Esophagus squamous epithelium (tissue), 5 donors: Measurements from ENCODE around the gene INVS. TPM values are rescaled to one million over a fixed set of nuclear protein-coding genes. Genes with fewer than 3 reads are reported as not detected.

ENCODE experiments used
- DNase-seq: peaks from one replicate; lab custom pipeline; 2025; lab: John Stamatoyannopoulos, UW
- H3K27ac ChIP-seq, 4 donors: fragments of 200-600 bp; sonication (generic); one replicate each; pipeline ENCODE4 v1.5.1; 2016 to 2019; ENCODE audit warnings: mild to moderate bottlenecking in 1 of 4
- H3K27me3 ChIP-seq, 4 donors: fragments of 200-600 bp; sonication (generic); 1 replicate in 3 of 4; 2 replicates in 1 of 4; pipeline versions ENCODE4 v1.5.1 to v1.6.0; 2017 to 2021; ENCODE audit warnings: antibody characterized with exemption in 1 of 4
- H3K36me3 ChIP-seq, 3 donors: fragments of 200-600 bp; sonication (generic); one replicate each; pipeline ENCODE4 v1.5.1; 2016 to 2019
- H3K4me1 ChIP-seq, 3 donors: fragments of 200-600 bp; sonication (generic); one replicate each; pipeline ENCODE4 v1.5.1; 2017 to 2019
- H3K4me3 ChIP-seq, 4 donors: fragments of 200-600 bp; sonication (generic); 1 replicate in 3 of 4; 2 replicates in 1 of 4; pipeline ENCODE4 v1.5.1; 2016 to 2019; ENCODE audit warnings: mild to moderate bottlenecking in 2 of 4, moderate library complexity in 1 of 4
- H3K9me3 ChIP-seq, 3 donors: fragments of 200-600 bp; sonication (generic); one replicate each; pipeline ENCODE4 v1.5.1; 2016 to 2019
- POLR2A ChIP-seq, 4 donors: fragments of 450-650 bp; IDR thresholded peaks; one replicate each; pipeline ENCODE4 v1.6.1; 2017; ENCODE audit warnings: antibody characterized with exemption in 4 of 4, mild to moderate bottlenecking in 4 of 4, moderate library complexity in 3 of 4
- WGBS, 2 donors: methylation state at CpG; one replicate each; pipeline ENCODE4 v1.1.5; 2018; 5-methylcytosine and 5-hydroxymethylcytosine counted together
- intact Hi-C: fragments of 100-400 bp; cut with DNase I; formaldehyde crosslinking; loops from one replicate; pipeline ENCODE4 v1.15.0; 2022
- total RNA-seq, 4 donors: library from RNA; depleted of rRNA; stranded (reverse); fragments of >200 nt; gene quantifications; one replicate each; pipeline ENCODE4 v1.1.0, GENCODE V29; 2016
- TF ChIP-seq, protein P1 (sequence below), 6 experiments: fragments of 450-650 bp in 4 of 6; fragments of 200-600 bp in 2 of 6; sonication (generic) in 2 of 6; IDR thresholded peaks; one replicate each; pipeline ENCODE4 v1.5.1; 2016 to 2019; ENCODE audit warnings: antibody characterized with exemption in 6 of 6, mild to moderate bottlenecking in 4 of 6, moderate library complexity in 4 of 6
- donor health status: DM: yes; HTN: yes; CAD: no.

Gene INVS
- total RNA-seq, 4 donors from 2014 or later, result 8.9 to 24.4 (median 13.3) TPM

- intact Hi-C loops, result no loop called here
- Histone ChIP-seq H3K27ac (peak overlapping the region in 2 of 4 donors; percentile 0 to 20), H3K27me3 (no peaks in the 10 kb centered on the region), H3K4me1 (peaks cover 6 to 24% (median 8%) of the 10 kb centered on the region in 3 donors), H3K4me3 (no peak overlapping the region), H3K36me3 (peaks cover 0 to 38% (median 16%) of the 10 kb centered on the region in 3 donors), H3K9me3 (no peaks in the 10 kb centered on the region)
- no peak for TF ChIP-seq POLR2A (IDR thresholded peaks at IDR 0.05)
- TF ChIP-seq, protein P1, sequence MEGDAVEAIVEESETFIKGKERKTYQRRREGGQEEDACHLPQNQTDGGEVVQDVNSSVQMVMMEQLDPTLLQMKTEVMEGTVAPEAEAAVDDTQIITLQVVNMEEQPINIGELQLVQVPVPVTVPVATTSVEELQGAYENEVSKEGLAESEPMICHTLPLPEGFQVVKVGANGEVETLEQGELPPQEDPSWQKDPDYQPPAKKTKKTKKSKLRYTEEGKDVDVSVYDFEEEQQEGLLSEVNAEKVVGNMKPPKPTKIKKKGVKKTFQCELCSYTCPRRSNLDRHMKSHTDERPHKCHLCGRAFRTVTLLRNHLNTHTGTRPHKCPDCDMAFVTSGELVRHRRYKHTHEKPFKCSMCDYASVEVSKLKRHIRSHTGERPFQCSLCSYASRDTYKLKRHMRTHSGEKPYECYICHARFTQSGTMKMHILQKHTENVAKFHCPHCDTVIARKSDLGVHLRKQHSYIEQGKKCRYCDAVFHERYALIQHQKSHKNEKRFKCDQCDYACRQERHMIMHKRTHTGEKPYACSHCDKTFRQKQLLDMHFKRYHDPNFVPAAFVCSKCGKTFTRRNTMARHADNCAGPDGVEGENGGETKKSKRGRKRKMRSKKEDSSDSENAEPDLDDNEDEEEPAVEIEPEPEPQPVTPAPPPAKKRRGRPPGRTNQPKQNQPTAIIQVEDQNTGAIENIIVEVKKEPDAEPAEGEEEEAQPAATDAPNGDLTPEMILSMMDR (IDR thresholded peaks at IDR 0.05), result no peak
- WGBS, 2 donors, result 60 to 85% methylated on average over 4 of the region's 4 CpGs
- DNase-seq, result no peak
Measured at GRCh38 chr9:100104314-100104713, 5.3 kb downstream of the INVS start.

- Histone ChIP-seq H3K27me3 (no peaks in the 10 kb centered on the region), H3K4me1 (peaks cover 0 to 17% (median 4%) of the 10 kb centered on the region in 3 donors), H3K27ac (no peak overlapping the region), H3K36me3 (peaks cover 0 to 45% (median 16%) of the 10 kb centered on the region in 3 donors), H3K4me3 (no peak overlapping the region), H3K9me3 (no peaks in the 10 kb centered on the region)
- 0 to 48% methylated on average over 1 of the region's 1 CpG for WGBS, 2 donors
- intact Hi-C loops, result no loop called here
- DNase-seq, result no peak
- TF ChIP-seq, protein P1 (IDR thresholded peaks at IDR 0.05), result no peak
- TF ChIP-seq POLR2A (IDR thresholded peaks at IDR 0.05), result no peak
Measured at GRCh38 chr9:100105861-100106260, 6.8 kb downstream of the INVS start.

- DNase-seq, result no peak
- H3K27ac ChIP-seq, result no peak overlapping the region
- TF ChIP-seq POLR2A (IDR thresholded peaks at IDR 0.05), result no peak
- TF ChIP-seq, protein P1 (IDR thresholded peaks at IDR 0.05), result no peak
- H3K36me3 ChIP-seq, result peaks cover 0 to 45% (median 16%) of the 10 kb centered on the region in 3 donors
- H3K27me3 ChIP-seq, result no peaks in the 10 kb centered on the region
- peaks cover 0 to 25% (median 10%) of the 10 kb centered on the region in 3 donors for H3K4me1 ChIP-seq
- H3K9me3 ChIP-seq, result no peaks in the 10 kb centered on the region
- no peak overlapping the region for H3K4me3 ChIP-seq
- intact Hi-C loops, result no loop called here
- 59 to 71% methylated on average over 2 of the region's 2 CpGs for WGBS, 2 donors
Measured at GRCh38 chr9:100106616-100107015, 7.6 kb downstream of the INVS start.

- peaks cover 0 to 45% (median 16%) of the 10 kb centered on the region in 3 donors for H3K36me3 ChIP-seq
- peaks cover 0 to 23% (median 12%) of the 10 kb centered on the region in 3 donors for H3K4me1 ChIP-seq
- no peaks in the 10 kb centered on the region for H3K27me3 ChIP-seq
- no peak overlapping the region for H3K4me3 ChIP-seq
- intact Hi-C loops, result no loop called here
- 45 to 62% methylated on average over 2 of the region's 2 CpGs for WGBS, 2 donors
- H3K9me3 ChIP-seq, result no peaks in the 10 kb centered on the region
- TF ChIP-seq, protein P1 (IDR thresholded peaks at IDR 0.05), result no peak
- no peak for DNase-seq
- no peak overlapping the region for H3K27ac ChIP-seq
Measured at GRCh38 chr9:100108559-100108958, 9.5 kb downstream of the INVS start.

GRCh38 chr9:100111235-100111634 lies 12.2 kb downstream of the INVS start:
- H3K4me1 ChIP-seq, result peaks cover 0 to 16% (median 12%) of the 10 kb centered on the region in 3 donors
- H3K27ac ChIP-seq, result peak overlapping the region in 2 of 4 donors; percentile 15 to 49
- no peaks in the 10 kb centered on the region for H3K9me3 ChIP-seq
- WGBS, 2 donors, result 21 to 30% methylated on average over 4 of the region's 4 CpGs
- DNase-seq, result peak; percentile 2
- H3K4me3 ChIP-seq, result no peak overlapping the region
- no peak for TF ChIP-seq POLR2A (IDR thresholded peaks at IDR 0.05)
- TF ChIP-seq, protein P1 (IDR thresholded peaks at IDR 0.05), result no peak
- no peaks in the 10 kb centered on the region for H3K27me3 ChIP-seq
- peaks cover 0 to 21% (median 9%) of the 10 kb centered on the region in 3 donors for H3K36me3 ChIP-seq
- intact Hi-C loops, result no loop called here
